Transverse colon (tissue), 4 donors: ENCODE results near the gene XYLT1.

ENCODE experiments used
- CTCF ChIP-seq, 5 experiments: fragments of 200-600 bp in 3 of 5; fragments of 450-650 bp in 2 of 5; sonication (generic) in 3 of 5; IDR thresholded peaks; 1 replicate in 2 of 5; 2 replicates in 3 of 5; pipeline ENCODE4 v1.5.1; 2016 to 2017; ENCODE audit warnings: antibody characterized with exemption in 5 of 5, inconsistent platforms in 3 of 5, mild to moderate bottlenecking in 2 of 5, moderate library complexity in 1 of 5
- EP300 ChIP-seq: sonication (generic); formaldehyde crosslinking; IDR thresholded peaks from one replicate; pipeline ENCODE4 v1.6.1; 2017; ENCODE audit warnings: antibody characterized with exemption, low read depth
- POLR2A ChIP-seq: fragments of 450-650 bp; IDR thresholded peaks from one replicate; pipeline ENCODE4 v1.6.1; 2016; ENCODE audit warnings: antibody characterized with exemption, mild to moderate bottlenecking, moderate library complexity
- POLR2AphosphoS5 ChIP-seq, 3 donors: sonication (generic); formaldehyde crosslinking; IDR thresholded peaks; one replicate each; pipeline ENCODE4 v1.6.1; 2016; ENCODE audit warnings: antibody characterized with exemption in 3 of 3

GRCh38 chr16:17155936-17156335 lies 314.8 kb downstream of the XYLT1 start:
- TF ChIP-seq CTCF (IDR thresholded peaks at IDR 0.05): no peak
- no peak for TF ChIP-seq POLR2A
- no peak for TF ChIP-seq EP300
- no peak for TF ChIP-seq POLR2AphosphoS5 (IDR thresholded peaks at IDR 0.05)
